GM12875 (cell line): ENCODE measurements around the gene HOXA9.

Experiments
- H3K4me3 ChIP-seq: one replicate; pipeline ENCODE4 v1.5.1; 2011; ENCODE audit warnings: low read depth, low read length, control low read depth
- TF ChIP-seq, protein P1 (sequence below): IDR thresholded peaks from 2 replicates; pipeline ENCODE4 v1.5.1; 2011; ENCODE audit warnings: low read depth, mild to moderate bottlenecking, control low read depth, inconsistent platforms, low read length, moderate library complexity, borderline replicate concordance; ENCODE audit not compliant: insufficient read depth

HOXA9 gene

DNA sequence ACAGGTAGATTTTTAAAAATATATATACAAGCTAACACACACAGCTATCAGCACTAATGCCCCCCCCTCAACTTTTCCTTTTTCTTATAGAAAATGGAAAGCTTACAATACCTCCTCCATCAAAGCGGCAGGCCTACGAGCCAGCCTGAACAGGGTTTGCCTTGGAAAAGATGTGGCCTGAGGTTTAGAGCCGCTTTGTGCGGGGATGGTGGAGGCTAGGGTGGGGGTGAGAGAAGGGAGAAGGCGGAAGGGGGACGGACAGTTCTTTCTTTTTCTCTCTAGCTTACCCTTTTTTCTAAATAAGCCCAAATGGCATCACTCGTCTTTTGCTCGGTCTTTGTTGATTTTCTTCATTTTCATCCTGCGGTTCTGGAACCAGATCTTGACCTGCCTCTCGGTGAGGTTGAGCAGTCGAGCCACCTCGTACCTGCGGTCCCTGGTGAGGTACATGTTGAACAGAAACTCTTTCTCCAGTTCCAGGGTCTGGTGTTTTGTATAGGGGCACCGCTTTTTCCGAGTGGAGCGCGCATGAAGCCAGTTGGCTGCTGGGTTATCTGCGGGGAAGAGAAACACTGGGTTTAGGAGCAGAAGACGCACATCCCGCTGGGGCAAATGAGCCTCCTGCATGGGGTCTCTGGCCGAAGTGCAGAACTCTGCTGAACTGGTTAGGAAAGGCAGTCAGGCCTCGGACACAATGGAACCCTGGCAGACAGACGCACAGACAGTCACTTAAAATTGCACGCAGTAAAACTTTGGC is 1.9 kb downstream of the HOXA9 start:
- TF ChIP-seq, protein P1, sequence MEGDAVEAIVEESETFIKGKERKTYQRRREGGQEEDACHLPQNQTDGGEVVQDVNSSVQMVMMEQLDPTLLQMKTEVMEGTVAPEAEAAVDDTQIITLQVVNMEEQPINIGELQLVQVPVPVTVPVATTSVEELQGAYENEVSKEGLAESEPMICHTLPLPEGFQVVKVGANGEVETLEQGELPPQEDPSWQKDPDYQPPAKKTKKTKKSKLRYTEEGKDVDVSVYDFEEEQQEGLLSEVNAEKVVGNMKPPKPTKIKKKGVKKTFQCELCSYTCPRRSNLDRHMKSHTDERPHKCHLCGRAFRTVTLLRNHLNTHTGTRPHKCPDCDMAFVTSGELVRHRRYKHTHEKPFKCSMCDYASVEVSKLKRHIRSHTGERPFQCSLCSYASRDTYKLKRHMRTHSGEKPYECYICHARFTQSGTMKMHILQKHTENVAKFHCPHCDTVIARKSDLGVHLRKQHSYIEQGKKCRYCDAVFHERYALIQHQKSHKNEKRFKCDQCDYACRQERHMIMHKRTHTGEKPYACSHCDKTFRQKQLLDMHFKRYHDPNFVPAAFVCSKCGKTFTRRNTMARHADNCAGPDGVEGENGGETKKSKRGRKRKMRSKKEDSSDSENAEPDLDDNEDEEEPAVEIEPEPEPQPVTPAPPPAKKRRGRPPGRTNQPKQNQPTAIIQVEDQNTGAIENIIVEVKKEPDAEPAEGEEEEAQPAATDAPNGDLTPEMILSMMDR = no peak
- no peak overlapping the region for H3K4me3 ChIP-seq

DNA sequence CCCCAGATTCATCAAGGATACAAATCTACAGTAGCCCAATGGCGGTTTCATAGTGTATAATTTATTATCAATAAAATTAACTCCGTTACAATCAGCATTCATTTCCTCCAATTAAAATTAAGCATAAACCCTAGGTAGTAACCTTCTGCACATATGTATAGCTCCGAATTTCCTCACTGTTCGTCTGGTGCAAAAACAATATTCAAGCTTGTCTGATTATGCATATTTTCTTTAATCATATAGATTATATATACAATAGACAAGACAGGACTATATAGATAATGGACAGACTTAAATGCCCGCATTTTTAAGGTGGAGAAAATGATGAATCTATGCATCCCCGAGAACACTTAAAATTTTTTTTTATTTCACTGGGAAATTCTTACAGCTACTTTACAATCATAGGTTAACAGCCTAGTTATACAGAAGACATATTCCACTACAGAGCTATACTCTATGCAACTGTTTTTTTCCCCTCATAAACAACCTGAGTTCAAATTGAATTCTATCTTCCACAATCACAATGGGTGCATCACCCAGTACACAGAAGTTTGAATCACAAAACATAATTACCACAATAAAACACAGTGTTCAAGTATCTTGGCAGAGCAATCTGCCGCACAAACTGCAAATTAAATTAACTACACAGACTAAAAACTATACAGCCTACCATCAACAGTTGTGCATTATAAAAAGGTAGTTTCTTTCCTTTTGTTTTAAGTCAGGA is 2.6 kb downstream of the HOXA9 start:
- TF ChIP-seq, protein P1 = no peak
- no peak overlapping the region for H3K4me3 ChIP-seq

DNA sequence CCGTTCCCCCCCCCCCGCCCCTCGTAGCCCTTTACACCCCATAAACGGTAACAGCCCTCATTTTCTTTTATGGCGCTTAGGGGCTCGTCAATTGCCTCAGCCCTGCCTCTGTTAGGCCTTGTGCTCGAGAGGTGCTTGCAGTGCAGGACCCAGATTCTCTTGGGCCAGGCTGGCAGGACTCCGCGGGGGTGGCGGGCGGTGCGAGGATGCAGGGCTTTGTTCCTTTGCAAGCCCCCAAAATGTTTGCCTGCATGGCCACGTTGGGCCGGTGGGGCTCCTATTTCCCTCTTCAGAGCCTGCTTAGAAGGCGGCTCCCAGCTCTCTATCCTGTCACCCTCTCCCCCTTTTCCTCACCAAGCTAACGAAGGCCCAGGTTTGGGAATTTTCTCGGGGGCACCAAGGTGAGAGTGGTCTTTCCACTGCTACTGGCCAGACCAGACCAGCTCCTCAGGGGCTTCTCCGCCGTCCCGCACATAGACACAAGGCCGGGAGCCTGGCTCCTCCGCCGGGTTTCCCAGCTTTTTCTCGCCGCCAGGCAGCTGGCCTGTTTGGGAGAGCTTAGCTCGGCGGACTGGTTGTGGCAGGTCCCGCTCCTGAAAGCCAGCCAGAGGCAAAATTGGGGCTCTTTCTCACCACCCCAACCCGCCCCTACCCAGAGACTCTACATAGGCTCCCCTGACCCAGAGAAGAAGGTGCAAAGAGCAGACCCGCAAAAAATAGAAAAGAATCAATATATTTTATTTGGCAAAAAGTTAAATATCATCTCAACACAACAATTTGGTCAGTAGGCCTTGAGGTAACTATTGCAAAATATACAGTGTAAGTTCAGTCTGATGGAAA is 3.4 kb downstream of the HOXA9 start:
- TF ChIP-seq, protein P1 = no peak
- no peak overlapping the region for H3K4me3 ChIP-seq

DNA sequence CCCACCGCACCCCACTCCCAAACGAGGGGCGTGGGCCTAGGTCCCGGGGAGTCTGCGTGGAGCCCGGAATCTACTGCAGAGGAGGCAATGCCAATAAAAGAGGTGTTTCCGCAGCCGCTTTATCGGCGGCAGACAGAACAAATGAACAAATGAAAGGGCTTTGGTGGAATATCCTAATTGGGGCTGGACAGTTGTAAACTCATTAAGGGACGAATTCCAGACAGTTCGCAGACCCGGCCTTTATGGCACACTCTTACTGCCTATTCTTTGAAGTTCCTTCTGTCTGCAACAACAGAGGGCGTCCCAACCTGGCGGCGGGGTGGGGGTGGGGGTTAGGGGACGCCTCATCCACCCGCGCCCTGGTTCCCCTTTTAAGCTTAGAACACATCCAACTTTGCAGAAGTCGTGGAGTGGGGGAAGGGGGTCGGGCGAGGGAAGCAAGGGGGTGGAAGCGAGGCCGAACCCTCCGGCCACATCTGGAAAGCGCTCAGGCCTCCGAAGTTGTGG is 4.1 kb downstream of the HOXA9 start:
- H3K4me3 ChIP-seq = no peak overlapping the region
- TF ChIP-seq, protein P1 = no peak

DNA sequence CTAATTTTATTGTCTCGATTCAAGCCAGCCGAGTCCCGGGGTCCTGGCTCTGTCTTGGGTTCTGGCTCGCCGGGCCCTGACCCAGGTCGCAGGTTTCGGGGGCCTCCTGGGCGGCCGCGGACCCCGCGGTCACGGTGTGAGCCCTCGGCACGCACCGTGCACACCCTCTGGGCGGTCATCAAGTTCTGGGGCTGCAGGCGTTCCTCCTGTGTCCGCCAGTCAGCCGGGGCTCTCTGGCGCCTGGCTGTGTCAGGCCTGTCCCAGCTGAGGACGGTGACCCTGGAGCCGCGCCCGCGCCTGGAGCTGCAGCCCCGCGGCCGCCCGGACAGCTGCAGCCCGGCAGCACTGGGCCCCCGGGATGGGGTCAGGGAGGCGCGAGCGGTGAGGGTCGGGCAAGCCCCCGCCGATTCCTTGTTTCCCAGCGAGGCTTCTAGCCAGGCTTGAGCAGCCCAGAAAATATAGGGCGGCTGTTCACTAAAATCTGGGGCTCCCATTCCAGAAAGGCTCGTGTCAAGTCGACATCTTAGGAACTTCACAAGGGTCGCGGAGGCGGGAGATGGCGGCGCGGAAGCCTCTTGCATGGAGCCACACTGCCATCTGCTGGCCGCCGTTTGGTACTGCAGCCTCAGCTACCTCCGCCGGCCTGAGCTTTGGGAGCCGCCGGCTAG is 4.7 kb downstream of the HOXA9 start:
- TF ChIP-seq, protein P1 = peak; percentile 98
- peak overlapping the region; percentile 65 for H3K4me3 ChIP-seq

DNA sequence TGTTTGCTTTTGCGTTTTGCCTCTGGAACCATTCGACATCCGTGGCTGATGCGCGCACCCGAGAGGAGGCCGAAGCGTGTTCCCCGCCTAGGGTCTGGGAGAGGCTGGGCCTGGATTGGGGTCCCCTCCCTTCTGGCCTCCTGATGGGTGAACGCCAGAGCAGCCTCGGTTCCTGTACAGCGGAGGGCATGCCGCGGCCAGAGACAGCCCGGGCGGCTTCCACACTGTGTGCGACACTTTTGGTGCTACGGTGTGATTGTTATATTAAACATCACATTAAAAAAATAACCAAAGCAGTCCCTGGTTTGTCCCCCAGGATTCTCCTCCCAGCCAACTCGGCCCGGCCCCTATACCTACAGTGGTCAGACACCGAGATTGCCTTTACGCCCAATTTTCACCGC is 5.2 kb downstream of the HOXA9 start:
- H3K4me3 ChIP-seq = peak overlapping the region; percentile 65
- TF ChIP-seq, protein P1 = no peak
